CD4-positive, alpha-beta T cell treated with Interleukin-6 for 4 hours (primary cell): Measurements from ENCODE around the gene HS6ST3.

ENCODE experiments used
- DNase-seq: peaks from one replicate; pipeline ENCODE4 v3.0.0-alpha.2; 2020; ENCODE audit warnings: mixed read lengths

Gene HS6ST3

DNA sequence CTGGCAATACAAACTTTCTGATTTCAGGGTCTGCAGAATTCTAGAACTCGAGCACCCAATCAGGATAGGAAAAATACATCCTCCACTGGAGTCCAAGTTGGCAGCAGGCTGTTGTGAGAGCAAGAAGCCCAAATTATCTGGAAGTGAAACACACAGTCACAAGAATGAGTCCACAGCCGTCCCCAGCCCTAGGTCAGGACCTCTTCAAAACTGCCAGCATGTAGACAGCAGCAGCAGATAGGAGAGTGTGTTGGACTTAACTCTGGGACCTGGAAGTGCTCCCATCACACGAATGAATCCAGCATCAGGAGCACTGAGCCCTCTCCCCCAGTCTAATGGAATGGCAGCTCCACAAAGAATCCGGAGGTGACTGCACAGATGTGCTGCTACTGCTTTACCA is 483.7 kb downstream of the HS6ST3 start:
- no peak for DNase-seq

DNA sequence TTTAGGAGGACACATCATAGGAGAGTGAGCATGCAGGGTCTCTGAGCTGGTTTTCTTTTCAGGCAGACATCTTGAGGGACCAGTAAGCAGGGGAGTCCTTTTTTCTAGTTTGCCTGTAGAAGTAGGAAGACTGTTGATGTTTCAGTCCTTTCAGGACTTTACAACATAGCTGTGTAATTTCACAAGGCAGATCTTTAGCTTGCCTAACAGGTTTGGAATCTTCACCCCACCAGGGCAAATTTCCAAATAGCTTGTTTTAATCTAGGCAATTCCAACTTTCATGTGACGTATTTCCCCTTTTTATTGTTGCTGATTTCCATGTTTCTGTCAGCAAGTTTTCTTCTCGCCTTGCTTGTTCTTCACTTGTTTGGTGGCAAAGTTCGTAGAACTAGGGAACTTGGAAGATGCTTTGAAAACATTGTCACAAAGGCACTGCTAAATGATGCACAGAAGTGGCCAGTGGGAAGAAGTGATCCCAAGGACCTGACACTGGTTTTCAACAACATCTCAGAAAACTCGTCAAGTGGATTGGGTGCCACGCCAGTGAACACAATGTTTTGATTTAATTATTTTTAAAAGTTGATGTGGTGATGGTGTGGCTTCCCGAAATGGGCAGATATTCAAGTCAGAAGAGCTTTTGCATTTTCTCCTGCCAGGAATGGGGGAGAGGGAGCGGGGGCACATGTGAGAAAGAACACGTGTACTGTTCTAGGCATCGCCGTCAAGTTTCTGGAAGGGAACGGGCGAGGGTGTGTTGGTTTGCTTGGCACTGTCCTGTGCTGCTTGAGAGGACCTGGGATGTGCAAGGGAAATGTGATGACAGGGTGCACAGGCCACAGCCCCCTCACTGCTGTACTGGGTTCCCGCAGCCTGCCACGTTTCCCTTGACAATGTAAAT is 485.8 kb downstream of the HS6ST3 start:
- no peak for DNase-seq

DNA sequence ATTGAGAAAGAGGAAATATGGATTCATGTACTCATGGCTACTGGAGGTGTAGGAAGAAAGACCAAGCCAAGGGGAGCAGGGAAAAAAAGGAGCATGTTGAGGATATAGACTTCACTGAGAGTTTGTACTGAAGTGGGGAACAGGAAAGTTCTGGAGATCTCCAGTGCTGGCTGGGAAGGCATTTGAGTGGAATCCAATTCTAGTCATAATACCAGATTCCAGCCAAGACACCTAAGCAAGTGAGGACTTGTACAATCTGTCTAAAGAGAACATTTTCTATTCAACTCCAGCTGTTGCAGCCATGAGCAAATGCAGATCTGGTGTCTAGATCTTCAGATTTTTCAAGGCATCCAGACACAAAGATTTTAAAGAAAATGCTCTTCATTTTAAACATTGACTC is 491.8 kb downstream of the HS6ST3 start:
- DNase-seq: no peak

DNA sequence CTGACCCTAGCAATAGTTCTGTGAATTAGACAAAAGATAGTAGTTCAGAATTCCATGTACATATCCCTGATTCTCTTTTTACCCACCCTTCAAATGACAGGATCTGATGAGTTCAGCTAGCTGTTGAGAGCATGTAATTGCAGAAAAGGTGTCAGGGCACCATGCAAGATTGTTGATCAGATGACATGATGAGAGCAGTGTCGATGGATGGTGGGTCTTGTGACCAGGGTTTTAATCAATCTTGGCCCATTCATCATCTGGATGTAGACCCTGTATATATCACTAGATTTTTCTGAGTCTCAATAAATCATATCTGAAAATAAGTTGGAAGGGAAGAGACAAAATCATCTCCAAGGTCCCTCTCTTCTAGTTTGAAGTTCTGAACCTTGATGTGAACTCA is 525.3 kb downstream of the HS6ST3 start:
- no peak for DNase-seq

DNA sequence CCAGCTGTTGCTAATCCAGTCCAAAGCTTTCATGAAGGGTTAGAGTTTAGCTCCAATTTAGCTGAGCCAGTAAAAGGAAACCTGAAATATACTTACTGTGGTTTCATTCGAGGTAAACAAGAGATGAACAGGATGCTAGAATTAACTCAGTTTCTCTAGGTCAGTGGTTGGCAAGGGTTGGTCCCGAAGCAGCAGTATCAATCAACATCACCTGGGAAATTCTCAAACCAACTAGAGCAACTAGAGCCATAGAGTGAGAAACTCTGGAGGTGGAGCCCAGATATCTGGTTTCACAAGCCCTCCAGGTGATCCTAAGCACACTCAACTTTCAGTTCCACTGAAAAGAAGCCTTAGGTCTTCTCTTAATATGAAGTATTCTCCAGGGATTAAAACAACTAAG is 527.6 kb downstream of the HS6ST3 start:
- no peak for DNase-seq

DNA sequence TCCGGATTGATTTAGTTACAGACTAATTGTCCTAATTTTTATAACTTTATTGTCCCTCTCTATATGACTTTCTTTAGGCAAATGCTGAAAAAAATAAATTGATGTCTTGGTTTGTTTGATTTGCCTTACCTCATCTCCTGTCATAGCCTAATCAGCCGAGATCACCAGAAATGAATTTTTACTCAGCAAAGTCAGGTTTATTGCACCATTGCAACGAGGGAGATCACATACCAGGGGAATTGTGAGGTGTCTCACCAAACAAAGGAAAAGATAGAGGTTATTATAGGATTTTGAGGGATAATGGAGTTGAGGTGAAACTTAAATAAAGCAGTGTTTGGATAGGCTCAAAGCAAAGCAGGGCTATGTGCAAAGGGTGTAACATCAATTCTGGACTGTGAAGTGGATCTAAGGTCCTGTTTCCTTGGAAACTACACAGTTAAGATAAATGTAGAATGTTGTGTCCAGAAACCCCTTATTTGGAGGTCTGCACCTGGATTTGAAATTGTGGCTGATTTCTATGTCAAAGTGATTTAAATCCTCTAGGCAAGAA is 531.8 kb downstream of the HS6ST3 start:
- DNase-seq: no peak

DNA sequence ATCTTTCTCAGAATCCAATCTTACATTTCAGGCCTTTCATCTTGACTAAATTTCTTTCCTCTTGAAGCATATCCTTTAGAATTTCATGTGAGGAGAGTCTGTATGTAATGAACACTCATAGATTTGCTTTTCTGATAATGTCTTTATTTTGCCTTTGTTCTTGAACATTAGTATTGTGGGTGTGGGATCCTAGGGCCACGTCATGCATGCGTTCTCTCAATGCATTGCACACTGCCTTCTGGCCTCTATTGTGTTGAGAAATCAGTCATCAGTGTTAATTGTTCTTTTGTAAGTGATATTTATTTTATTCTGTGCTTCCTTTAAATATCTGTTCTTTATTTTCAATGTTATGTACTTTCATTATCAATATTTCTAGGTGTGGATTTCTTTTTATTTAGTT is 539.4 kb downstream of the HS6ST3 start:
- no peak for DNase-seq

DNA sequence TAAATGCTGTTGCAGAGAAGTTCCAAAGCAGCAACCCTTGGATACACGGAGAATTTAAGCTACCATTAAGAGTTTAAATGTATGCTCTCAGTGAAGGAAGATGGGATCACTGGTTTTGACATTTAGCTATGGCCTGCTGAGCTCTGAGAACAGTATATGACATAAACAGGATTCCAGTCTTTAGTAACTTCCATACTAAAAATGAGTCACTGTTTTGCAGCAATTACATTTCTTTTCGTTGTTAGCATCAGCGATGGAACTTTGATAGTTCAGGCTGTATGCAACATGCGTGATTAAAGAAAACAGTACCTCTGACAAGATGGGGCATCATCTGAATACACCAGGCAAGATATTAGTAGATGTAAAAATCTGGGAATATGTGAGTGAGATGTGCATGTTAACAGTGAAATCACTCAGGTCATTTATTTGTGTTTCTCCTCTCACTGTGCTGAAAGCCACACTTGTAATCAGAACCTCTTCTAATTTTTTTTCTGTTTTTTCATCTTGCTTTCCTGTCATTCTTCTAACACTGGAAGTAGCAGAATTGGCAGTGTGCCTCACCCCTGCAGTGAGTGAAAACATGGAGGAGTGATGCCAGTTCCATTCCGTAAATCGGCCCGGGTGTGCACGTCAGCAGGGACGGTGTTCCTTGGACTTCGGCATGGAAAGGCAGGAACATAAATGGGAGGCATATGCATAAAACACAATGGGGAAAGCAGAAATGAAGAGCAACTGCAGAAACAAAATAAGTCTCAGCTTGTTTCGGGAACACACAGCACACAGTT is 542.8 kb downstream of the HS6ST3 start:
- DNase-seq: no peak

DNA sequence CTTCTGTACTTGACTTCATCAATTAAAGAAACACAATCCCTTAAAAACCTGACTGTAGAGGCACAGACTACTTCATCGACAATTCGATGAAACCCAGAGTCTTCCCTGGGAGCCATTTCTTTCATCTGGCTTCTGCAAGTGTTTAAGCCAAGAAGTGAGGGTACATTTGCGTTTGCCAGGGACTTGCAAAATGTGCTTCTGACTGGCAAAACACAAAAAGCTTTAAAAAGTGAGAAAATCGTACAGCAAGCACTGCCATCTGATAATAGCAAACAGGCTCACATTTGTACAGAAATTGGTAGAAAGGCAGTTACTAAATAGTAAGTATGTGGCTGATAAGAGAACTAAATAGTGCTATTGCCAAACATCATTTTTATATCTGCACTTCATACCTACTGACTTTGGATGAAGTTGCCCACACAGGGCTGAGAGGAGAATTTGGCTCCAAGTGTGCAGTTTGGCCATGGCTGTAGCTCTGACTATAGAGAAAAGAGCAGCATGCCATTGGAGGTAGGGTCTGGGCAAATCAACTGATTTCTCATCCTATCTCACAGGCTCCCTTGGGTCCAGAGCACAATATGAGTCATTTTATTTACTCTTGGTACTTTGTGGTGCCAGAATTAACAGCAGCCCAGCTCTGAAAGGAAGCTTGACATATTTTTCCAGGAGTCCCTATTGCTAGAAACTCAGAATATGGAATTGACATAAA is 546.2 kb downstream of the HS6ST3 start:
- no peak for DNase-seq

DNA sequence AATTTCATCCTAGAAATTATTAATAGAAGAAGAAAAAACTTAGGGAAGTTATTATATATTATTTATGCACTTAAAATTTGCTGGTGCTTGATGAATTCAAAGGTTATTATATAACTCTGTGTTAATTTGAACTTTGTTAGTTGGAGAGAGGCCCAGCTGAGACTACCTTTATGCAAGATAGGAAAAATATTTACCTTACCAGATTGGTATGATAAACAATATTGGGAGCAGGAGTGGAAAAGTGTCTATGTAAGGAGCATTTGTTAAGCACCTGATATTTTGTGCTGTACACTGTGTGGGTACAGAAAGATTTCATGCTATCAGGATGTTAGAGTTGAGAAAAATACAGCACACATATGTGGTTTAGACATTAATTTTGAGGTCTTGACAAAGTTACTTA is 547.1 kb downstream of the HS6ST3 start:
- no peak for DNase-seq

DNA sequence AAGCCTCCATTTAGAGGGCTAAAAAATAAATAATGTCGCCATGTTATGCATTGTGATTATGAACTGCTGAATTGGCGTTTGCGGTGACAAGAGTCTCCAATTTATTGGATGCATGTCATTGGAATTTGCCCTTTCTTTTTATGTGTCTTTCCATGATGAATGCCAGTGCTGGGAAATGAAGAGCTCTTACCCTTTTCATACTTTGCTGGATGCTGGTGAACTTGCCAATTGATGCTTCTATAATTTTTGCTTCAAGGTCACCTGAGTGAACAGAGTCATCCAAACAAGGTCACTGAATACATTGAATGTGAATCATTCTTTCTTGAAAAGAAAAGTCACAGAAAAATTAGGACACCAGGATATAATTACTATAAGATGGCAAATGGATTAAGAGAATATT is 556.2 kb downstream of the HS6ST3 start:
- no peak for DNase-seq

DNA sequence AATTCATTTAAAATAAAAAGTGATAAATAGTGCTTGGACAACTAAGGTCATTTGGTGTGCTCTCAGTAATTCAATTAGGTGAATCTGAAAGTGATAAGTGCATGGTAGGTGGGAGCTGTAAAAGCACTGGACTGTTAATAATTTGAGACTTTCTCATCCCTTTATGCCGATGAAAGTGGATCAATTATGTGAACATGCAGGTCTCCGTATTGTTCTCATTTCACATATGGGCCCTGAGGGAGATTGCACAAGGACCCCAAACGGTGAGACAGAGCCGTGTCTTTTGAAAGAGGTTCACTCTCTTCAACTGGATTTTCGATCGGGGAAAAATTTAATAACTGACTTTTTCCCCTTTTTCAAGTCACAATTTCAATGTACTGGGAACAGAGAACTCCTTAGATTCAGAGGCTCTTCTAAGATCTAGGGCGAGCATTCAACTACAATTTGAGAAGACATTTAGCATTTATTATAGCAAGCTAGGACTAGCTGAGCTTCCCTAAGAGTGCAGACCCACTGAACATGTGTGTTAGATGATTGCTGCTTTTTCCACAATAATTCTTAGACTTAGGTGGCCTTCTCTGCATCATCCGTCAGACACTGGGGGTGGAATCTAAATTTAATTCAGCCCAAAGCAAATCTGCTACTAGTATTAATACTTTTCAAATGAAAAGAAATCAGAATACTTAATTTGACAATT is 556.8 kb downstream of the HS6ST3 start:
- no peak for DNase-seq

DNA sequence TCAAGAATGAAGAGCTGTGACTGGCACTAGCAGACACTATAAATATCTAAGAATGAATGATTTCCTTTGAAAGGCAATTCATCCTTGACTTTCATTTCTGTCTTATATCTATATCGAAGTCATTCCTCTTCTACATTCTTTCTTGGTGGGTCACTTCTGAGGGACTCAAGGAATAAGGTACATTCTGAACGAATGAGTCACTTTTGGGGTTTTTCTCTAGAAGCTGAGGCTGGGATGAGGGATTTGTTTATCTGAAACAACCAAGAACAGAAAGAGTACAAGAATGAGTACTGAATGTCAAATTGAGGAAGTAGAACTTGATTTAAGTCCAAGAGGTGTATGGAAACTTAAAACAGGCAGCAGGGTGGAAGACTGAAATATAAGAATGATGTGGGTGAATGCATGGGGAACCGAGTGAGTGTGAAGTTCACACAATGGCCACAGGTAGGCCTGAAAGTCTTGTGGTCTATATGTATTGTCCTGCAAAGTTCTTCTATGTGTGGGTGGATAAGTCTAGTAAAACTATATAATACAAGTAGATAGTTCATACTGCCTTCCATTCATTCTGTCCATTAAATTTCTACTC is 560.5 kb downstream of the HS6ST3 start:
- no peak for DNase-seq

DNA sequence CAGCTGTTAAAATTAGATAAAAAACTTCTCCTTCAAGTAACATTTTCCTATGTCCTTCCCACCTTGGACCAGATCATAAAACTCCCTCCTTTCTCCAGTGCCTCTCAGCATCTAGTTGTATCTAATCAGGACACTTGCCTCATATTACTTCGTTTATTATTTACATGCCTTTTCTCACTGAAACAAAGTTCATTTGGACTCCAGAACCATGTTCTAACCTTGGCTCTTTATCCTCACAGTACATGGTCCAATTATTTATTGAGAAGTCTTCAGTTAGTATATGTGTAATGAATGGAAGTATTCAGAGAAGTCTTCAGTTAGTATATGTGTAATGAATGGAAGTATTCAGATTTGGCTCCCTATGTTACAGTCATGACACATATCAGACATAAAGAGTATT is 561.7 kb downstream of the HS6ST3 start:
- DNase-seq: no peak

DNA sequence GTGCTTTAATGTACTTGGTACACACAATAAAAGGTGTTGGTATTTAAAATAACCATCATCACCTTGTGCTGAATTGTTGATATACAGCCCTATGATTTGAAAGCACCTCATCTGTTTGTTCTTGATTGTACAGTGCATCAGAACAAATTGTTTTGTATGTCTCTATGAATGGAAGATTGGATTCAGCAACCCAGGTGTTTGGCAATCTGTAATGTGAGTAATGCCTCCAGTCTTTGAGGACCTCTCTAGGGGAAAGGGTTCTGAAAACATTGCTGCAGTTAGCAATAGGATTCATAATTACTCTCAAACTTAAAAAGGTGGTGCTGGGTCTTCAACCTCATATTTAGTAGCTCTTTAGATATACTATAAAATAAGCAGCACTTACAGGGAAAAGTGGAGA is 562.6 kb downstream of the HS6ST3 start:
- DNase-seq: no peak

DNA sequence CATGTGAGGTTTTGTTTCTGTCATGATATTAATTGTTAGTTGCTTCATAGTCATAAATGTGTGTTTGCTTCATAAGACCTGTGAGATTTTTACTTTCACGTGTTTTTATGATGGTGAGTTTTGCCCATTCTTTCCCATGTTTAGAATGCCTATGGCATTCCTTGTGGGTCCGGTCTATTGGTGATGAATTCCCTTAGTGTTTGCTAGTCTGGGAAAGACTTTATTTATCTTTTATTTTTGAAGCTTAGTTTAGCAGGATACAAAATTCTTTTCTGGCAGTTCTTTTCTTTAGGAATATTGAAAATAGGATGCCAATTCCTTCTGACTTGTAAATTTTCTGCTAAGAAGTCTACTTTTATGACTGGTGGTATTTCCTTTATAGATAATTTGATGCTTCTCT is 571.7 kb downstream of the HS6ST3 start:
- no peak for DNase-seq

DNA sequence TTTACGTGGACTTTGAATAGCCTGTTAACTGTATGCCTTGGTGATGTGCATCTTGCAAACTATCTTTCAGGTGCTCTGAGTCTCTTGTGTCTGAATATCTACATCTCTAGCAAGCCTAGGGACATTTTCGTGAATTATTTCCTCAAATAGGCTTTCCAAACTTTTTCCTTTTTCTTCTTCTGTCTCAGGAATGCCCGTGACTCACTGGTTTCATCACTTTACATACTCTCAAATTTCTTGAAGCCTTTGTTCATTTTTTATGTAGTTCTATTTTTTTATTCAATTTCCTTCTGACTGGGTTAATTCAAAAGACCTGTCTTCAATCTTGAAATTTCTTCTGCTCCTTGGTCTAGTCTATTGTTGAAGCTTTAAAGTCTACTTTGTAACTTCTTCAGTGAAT is 572.1 kb downstream of the HS6ST3 start:
- DNase-seq: no peak

DNA sequence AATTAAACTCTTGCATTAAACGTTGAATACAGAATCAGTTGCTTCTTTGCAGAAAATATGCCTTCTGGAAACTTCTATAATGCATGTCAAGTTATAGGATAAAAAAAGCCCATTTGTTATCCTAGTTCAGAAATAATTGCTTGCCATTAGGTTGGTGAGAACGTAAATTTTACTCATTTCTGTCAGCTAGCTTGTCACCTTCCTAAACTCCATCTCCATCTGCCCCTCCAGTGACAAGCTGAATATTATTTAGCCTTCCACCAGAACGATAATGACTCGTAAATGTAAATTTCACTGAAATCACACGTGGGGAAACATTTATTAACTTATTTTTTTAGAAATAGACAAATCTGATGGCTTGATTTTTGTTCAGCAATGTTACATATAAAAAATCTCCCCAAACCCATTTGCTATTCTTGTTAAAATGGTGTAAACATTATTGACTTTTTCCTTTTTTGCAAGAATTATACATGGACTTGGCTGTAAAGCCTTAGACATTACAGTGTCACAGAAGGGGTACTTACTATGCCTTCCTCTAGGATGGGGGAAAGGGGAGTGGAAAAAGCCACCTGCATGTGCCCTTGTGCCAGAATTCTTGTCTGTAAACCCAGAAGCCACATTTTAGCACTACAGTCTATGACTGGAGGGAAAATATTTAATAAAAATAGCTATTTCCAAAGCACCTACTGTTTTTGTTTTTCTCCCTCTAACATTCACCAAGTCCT is 577.5 kb downstream of the HS6ST3 start:
- DNase-seq: no peak

DNA sequence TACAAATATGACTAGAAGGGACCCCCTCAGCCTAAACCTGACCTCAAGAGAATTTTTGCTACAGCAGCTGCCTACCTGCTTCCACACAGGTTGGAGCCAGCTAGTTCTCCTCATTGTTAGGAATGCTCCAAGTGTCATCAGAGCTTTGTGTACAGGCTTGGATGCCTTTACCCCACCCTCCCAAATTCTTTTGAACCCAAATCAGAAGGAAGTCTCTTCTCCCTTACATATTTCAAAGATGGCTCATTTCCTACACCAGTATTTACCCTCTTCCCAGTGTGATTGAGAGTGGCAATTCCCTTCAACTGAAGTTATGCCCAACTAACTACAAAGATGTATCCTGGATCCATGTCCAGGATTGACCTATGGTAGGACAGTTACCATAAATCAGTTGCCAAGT is 581.2 kb downstream of the HS6ST3 start:
- DNase-seq: no peak

DNA sequence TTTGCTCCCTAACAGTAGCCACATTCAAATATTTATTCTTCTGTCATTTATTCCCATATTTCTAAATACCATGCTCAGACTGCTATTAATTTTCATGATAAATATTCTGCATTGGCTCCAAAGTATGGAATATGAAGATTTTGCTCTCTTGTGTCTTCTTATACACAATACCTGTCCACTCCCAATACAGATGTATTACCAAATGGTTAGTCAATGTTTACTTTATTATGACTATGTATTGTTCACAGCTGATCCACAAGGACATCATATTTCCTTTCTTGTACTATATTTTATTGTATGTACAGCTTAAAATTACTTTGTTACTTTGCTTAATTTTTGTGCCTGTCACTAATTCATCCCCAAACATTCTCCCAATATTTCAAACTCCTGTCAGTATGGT is 582.1 kb downstream of the HS6ST3 start:
- DNase-seq: no peak

DNA sequence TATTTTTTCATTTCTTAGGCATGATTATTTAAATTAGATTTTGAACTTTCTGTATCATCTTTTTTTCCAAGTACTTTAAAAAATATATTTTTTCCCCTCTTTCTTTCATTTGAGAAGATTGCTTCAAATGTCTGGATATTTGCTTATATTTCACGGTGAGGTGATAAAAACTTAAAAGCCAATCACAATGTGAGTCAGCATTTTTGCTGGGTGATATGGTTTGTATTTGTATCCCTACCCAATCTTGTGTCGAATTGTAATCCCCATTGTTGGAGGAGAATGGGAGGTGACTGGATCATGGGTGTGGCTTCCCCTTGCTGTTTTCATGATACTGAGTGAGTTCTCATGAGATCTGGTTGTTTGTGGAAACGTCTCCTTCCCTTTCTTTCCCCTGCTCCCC is 583.9 kb downstream of the HS6ST3 start:
- DNase-seq: no peak

DNA sequence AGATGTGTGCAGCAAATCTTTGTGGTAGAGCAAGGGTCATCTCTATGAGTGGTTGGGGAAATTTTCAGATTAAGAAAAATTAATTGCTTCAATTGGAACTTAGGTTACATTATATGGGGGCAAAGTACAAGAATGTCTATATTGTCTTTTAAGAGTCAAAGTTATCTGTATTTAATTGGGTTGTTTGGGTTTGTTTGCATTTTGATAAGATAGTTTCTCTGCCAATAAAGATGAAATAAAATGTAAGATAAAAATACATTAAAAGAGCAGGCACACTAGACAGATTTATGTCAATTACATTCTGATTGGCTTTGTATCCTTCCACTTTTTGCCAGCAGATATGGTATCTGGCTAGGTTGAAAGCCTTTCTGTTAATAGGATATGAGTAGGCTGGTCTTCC is 587.1 kb downstream of the HS6ST3 start:
- DNase-seq: no peak
